H1 (cell line): ENCODE measurements around the gene EPS8L1. TPM values are rescaled to one million over a fixed set of nuclear protein-coding genes. Genes with fewer than 3 reads are reported as not detected.

Source experiments
- CTCF ChIA-PET: fragments of 300-600 bp; sonication (Branson Sonifier 250); formaldehyde crosslinking; loops from one replicate; lab custom pipeline; 2021; ENCODE audit not compliant: partially characterized antibody; lab: Charles Lee
- POLR2A ChIA-PET: fragments of 300-600 bp; sonication (Branson Sonifier 250); formaldehyde crosslinking; loops from one replicate; lab custom pipeline; 2021; ENCODE audit warnings: inconsistent platforms; ENCODE audit not compliant: partially characterized antibody; lab: Charles Lee
- DNase-seq, 2 experiments: peaks; one replicate each; pipeline versions ENCODE4 v3.0.0 to v3.0.0-alpha.2; 2010 to 2022; ENCODE audit warnings: low spot score in 2 of 2, low read depth in 1 of 2, mixed read lengths in 1 of 2
- FAIRE-seq: peaks from 2 replicates; lab custom pipeline; 2011; peaks lifted over from hg19 to GRCh38; lab: Jason Lieb, UNC
- H2AFZ ChIP-seq: 2 replicates; pipeline ENCODE4 v1.8.1; 2012; ENCODE audit warnings: low read length, inconsistent platforms
- H2AK5ac ChIP-seq: 2 replicates; pipeline ENCODE4 v1.6.1; 2013; ENCODE audit warnings: low read depth, low read length
- H2BK120ac ChIP-seq: replicated peaks from 2 replicates; pipeline ENCODE3; 2013; ENCODE audit warnings: low read depth, low read length, inconsistent platforms
- H2BK12ac ChIP-seq: 2 replicates; pipeline ENCODE4 v1.6.1; 2013; ENCODE audit warnings: low read depth, low read length
- H2BK15ac ChIP-seq: 2 replicates; pipeline ENCODE4 v1.6.1; 2013; ENCODE audit warnings: low read length
- H2BK20ac ChIP-seq: 2 replicates; pipeline ENCODE4 v1.6.1; 2013; ENCODE audit warnings: low read length
- H2BK5ac ChIP-seq: 2 replicates; pipeline ENCODE4 v1.6.1; 2013; ENCODE audit warnings: low read depth, low read length
- H3K14ac ChIP-seq: 2 replicates; pipeline ENCODE4 v1.6.1; 2013; ENCODE audit warnings: inconsistent platforms; ENCODE audit not compliant: insufficient read length
- H3K18ac ChIP-seq: 2 replicates; pipeline ENCODE4 v1.6.1; 2013; ENCODE audit warnings: low read length; ENCODE audit errors: extremely low read depth
- H3K23ac ChIP-seq: 2 replicates; pipeline ENCODE4 v1.6.1; 2013; ENCODE audit warnings: inconsistent platforms; ENCODE audit not compliant: insufficient read length
- H3K23me2 ChIP-seq: 2 replicates; pipeline ENCODE4 v1.6.1; 2013; ENCODE audit warnings: low read depth, low read length
- H3K27ac ChIP-seq: 2 replicates; pipeline ENCODE4 v1.6.1; 2011; ENCODE audit warnings: low read depth, low read length, inconsistent platforms
- H3K27me3 ChIP-seq, 4 experiments: replicated peaks in 1 of 4; 1 replicate in 1 of 4; 2 replicates in 3 of 4; pipeline versions ENCODE4 v1.6.1 to v1.8.1; 2011 to 2013; ENCODE audit warnings: low read length in 3 of 4, mild to moderate bottlenecking in 3 of 4, inconsistent platforms in 2 of 4, mixed read lengths in 2 of 4, moderate library complexity in 1 of 4; ENCODE audit not compliant: control insufficient read depth in 3 of 4, insufficient read depth in 3 of 4; ENCODE audit errors: extremely low read depth in 1 of 4
- H3K36me3 ChIP-seq, 4 experiments: 2 replicates each; pipeline versions ENCODE4 v1.6.1 to v1.8.1; 2011 to 2013; ENCODE audit warnings: mild to moderate bottlenecking in 4 of 4, low read length in 3 of 4, moderate library complexity in 2 of 4, control low read depth in 1 of 4, inconsistent platforms in 1 of 4; ENCODE audit not compliant: insufficient read depth in 4 of 4, control insufficient read depth in 2 of 4
- H3K4ac ChIP-seq: replicated peaks from 2 replicates; pipeline ENCODE3; 2013; ENCODE audit warnings: low read length, low read depth, mixed read lengths, inconsistent platforms; ENCODE audit not compliant: insufficient read length
- H3K4me1 ChIP-seq, 4 experiments: replicated peaks in 1 of 4; 1 replicate in 1 of 4; 2 replicates in 3 of 4; pipeline versions ENCODE4 v1.6.1 to v1.8.1; 2011 to 2013; ENCODE audit warnings: low read length in 3 of 4, inconsistent platforms in 2 of 4, mixed read lengths in 1 of 4; ENCODE audit not compliant: insufficient read depth in 4 of 4, control insufficient read depth in 3 of 4
- H3K4me2 ChIP-seq, 2 experiments: 2 replicates each; pipeline versions ENCODE4 v1.6.1 to v1.8.1; 2011 to 2013; ENCODE audit warnings: low read depth in 2 of 2, low read length in 2 of 2, control low read depth in 1 of 2, inconsistent platforms in 1 of 2, mild to moderate bottlenecking in 1 of 2; ENCODE audit not compliant: insufficient read depth in 1 of 2
- H3K4me3 ChIP-seq, 4 experiments: fragments of 200-600, 300-600 bp in 1 of 4; sonication (generic), shearing (Covaris generic), sonication (Bioruptor Twin) in 1 of 4; 2 replicates each; pipeline versions ENCODE4 v1.5.1 to v1.8.1; 2011 to 2016; ENCODE audit warnings: low read length in 4 of 4, low read depth in 3 of 4, control low read depth in 2 of 4, inconsistent platforms in 2 of 4, mild to moderate bottlenecking in 2 of 4, mixed read lengths in 1 of 4, moderate library complexity in 1 of 4; ENCODE audit not compliant: insufficient read depth in 2 of 4; ENCODE audit errors: extremely low read depth in 1 of 4
- H3K56ac ChIP-seq: replicated peaks from 2 replicates; pipeline ENCODE3; 2013; ENCODE audit warnings: low read depth, mild to moderate bottlenecking, mixed read lengths, low read length, inconsistent platforms; ENCODE audit not compliant: insufficient read length
- H3K79me1 ChIP-seq: 2 replicates; pipeline ENCODE4 v1.6.1; 2013; ENCODE audit warnings: low read depth, low read length, control low read depth
- H3K79me2 ChIP-seq, 2 experiments: 2 replicates each; pipeline versions ENCODE4 v1.6.1 to v1.8.1; 2012 to 2013; ENCODE audit warnings: low read length in 2 of 2, mild to moderate bottlenecking in 2 of 2, inconsistent platforms in 1 of 2; ENCODE audit not compliant: insufficient read depth in 2 of 2, control insufficient read depth in 1 of 2
- H3K9ac ChIP-seq, 4 experiments: replicated peaks in 1 of 4; 1 replicate in 1 of 4; 2 replicates in 3 of 4; pipeline versions ENCODE4 v1.6.1 to v1.8.1; 2011 to 2013; ENCODE audit warnings: low read depth in 3 of 4, low read length in 3 of 4, control low read depth in 2 of 4, mild to moderate bottlenecking in 2 of 4, moderate library complexity in 2 of 4, inconsistent platforms in 1 of 4; ENCODE audit errors: extremely low read depth in 1 of 4
- H3K9me3 ChIP-seq, 2 experiments: 2 replicates each; pipeline versions ENCODE4 v1.6.1 to v1.8.1; 2012 to 2013; ENCODE audit warnings: mild to moderate bottlenecking in 2 of 2, moderate library complexity in 2 of 2, control low read depth in 1 of 2, inconsistent platforms in 1 of 2, low read depth in 1 of 2, low read length in 1 of 2, mixed read lengths in 1 of 2; ENCODE audit not compliant: insufficient read depth in 2 of 2
- H4K20me1 ChIP-seq, 2 experiments: replicated peaks in 1 of 2; 2 replicates each; pipeline versions ENCODE3 to v1.8.1; 2011 to 2013; ENCODE audit warnings: inconsistent platforms in 2 of 2, low read length in 2 of 2, mild to moderate bottlenecking in 1 of 2; ENCODE audit not compliant: insufficient read depth in 2 of 2, control insufficient read depth in 1 of 2
- H4K5ac ChIP-seq: 2 replicates; pipeline ENCODE4 v1.6.1; 2013; ENCODE audit warnings: low read length, low read depth, mixed read lengths, inconsistent platforms; ENCODE audit not compliant: insufficient read length
- H4K8ac ChIP-seq: 2 replicates; pipeline ENCODE4 v1.8.0; 2013; ENCODE audit warnings: mild to moderate bottlenecking, moderate library complexity, low read length, inconsistent platforms; ENCODE audit not compliant: insufficient read depth; ENCODE audit errors: extremely low read depth
- H4K91ac ChIP-seq: replicated peaks from 2 replicates; pipeline ENCODE3; 2013; ENCODE audit warnings: low read length, mixed read lengths, inconsistent platforms; ENCODE audit not compliant: insufficient read length
- CTCF ChIP-seq, 3 experiments: IDR thresholded peaks; 1 replicate in 2 of 3; 2 replicates in 1 of 3; pipeline versions ENCODE4 v1.5.1 to v1.6.1; 2011; ENCODE audit warnings: low read length in 3 of 3, mild to moderate bottlenecking in 3 of 3, inconsistent platforms in 2 of 3, low read depth in 1 of 3, moderate library complexity in 1 of 3; ENCODE audit not compliant: insufficient read depth in 1 of 3; ENCODE audit errors: control extremely low read depth in 1 of 3
- POLR2A ChIP-seq, 2 experiments: IDR thresholded peaks; 1 replicate in 1 of 2; 2 replicates in 1 of 2; pipeline ENCODE4 v1.6.1; 2011; ENCODE audit warnings: low read depth in 2 of 2, low read length in 2 of 2, mild to moderate bottlenecking in 2 of 2; ENCODE audit errors: control extremely low read depth in 1 of 2
- RAD21 ChIP-seq, 2 experiments: IDR thresholded peaks in 1 of 2; conservative IDR thresholded peaks in 1 of 2; 2 replicates each; pipeline ENCODE4 v1.6.1; 2011; ENCODE audit warnings: low read depth in 2 of 2, low read length in 2 of 2, improper control_type of control experiment in 1 of 2, inconsistent platforms in 1 of 2, mild to moderate bottlenecking in 1 of 2, moderate library complexity in 1 of 2
- WGBS, 2 experiments: shearing (Covaris generic) in 1 of 2; methylation state at CpG; one replicate each; pipeline versions ENCODE4 v1.1.6 to v1.1.7; 2013 to 2015; ENCODE audit warnings: low lambda C conversion rate in 2 of 2, mixed read lengths in 2 of 2, inconsistent platforms in 1 of 2, low coverage in 1 of 2, missing lambda C conversion rate in 1 of 2; ENCODE audit not compliant: insufficient replicate concordance in 2 of 2, insufficient coverage in 1 of 2, insufficient read length in 1 of 2; ENCODE audit errors: extremely low coverage in 1 of 2, missing lambda C conversion rate in 1 of 2; 5-methylcytosine and 5-hydroxymethylcytosine counted together
- polyA plus RNA-seq, 7 experiments: library from polyadenylated mRNA; depleted of rRNA in 3 of 7; stranded (reverse) in 5 of 7; unstranded in 2 of 7; fragments of >200 nt in 5 of 7; fragments of 200-250 nt in 2 of 7; gene quantifications; 1 replicate in 5 of 7; 2 replicates in 1 of 7; 4 replicates in 1 of 7; pipeline versions ENCODE4 v1.2.1 to v1.2.3, GENCODE V29; 2011 to 2013; ENCODE audit warnings: missing spikeins in 2 of 7, mixed read lengths in 2 of 7
- total RNA-seq: library from RNA; stranded (reverse); fragmentation: NEBNext Ultra II Directional; extraction: Animal tissue kit (Norgen Biotek cat#: 25700); gene quantifications from 2 replicates; pipeline ENCODE4 v1.2.1, GENCODE V29; 2021
- TF ChIP-seq, protein P1 (sequence below): IDR thresholded peaks from 2 replicates; pipeline ENCODE4 v1.6.1; 2012; ENCODE audit warnings: inconsistent platforms
- TF ChIP-seq, protein P2 (sequence below): IDR thresholded peaks from 2 replicates; pipeline ENCODE4 v1.6.1; 2012; ENCODE audit warnings: inconsistent platforms

The EPS8L1 gene
- total and polyA plus RNA-seq, 2 of the 8 experiments (the other 6 are each of a cell fraction or from before 2014, with no cell fraction given) = 19.8 to 30.2 TPM

GRCh38 chr19:55096061-55096701 is 20.5 kb downstream of the EPS8L1 start:
- ChIA-PET POLR2A (interaction anchor here (0.8 to 3.1 kb wide), 6 partner anchors 10 to 633 kb away, joined by 3 to 19 read pairs (median 3); partner anchors contain the start of genes LENG9 and PPP1R12C), CTCF (interaction anchor here (0.6 to 1.6 kb wide), 15 partner anchors 9 to 381 kb away, joined by 3 to 6 read pairs (median 3); no protein-coding TSS in a partner anchor)
- no peak overlapping the region for H4K5ac ChIP-seq
- no peak overlapping the region for H2AK5ac ChIP-seq
- peaks cover 15 to 19% of the 10 kb centered on the region in 2 experiments for H4K20me1 ChIP-seq
- WGBS, 2 experiments = 81% methylated on average over 14 of the region's 23 CpGs; no CpG with 5 or more reads in 1 of the 2 experiments
- no peak overlapping the region for H3K23ac ChIP-seq
- no peak overlapping the region for H2BK120ac ChIP-seq
- H3K9me3 ChIP-seq = no peaks in the 10 kb centered on the region
- H2AFZ ChIP-seq = no peak overlapping the region
- peaks cover 3 to 31% (median 23%) of the 10 kb centered on the region in 4 experiments for H3K4me1 ChIP-seq
- no peak overlapping the region for H3K4me3 ChIP-seq
- peaks cover 6% of the 10 kb centered on the region; the same call in 1 of the 2 replicates for H3K23me2 ChIP-seq
- no peak overlapping the region for H3K9ac ChIP-seq
- H3K14ac ChIP-seq = no peak overlapping the region
- H3K79me2 ChIP-seq = no peaks in the 10 kb centered on the region
- no peak overlapping the region; the same call in 1 of the 2 replicates for H4K8ac ChIP-seq
- H3K4me2 ChIP-seq = 0 out of 4 replicates have a peak overlapping the region, but pooled peaks of 1 of the 2 experiments have one; percentile 21
- peaks cover 0 to 2% (median under 1%) of the 10 kb centered on the region in 4 experiments; a peak in 2 of 8 replicates for H3K36me3 ChIP-seq
- DNase-seq (peak in 1 of 2 experiments; percentile 65), FAIRE-seq (no peak)
- H3K18ac ChIP-seq = no peak overlapping the region; the same call in 1 of the 2 replicates
- H2BK15ac ChIP-seq = no peak overlapping the region
- H3K4ac ChIP-seq = no peak overlapping the region
- no peak overlapping the region for H2BK20ac ChIP-seq
- H3K27me3 ChIP-seq = 0 out of 7 replicates have a peak, but pooled peaks cover 0 to 3% (median 0%) of the 10 kb centered on the region in 4 experiments
- H3K79me1 ChIP-seq = 0 out of 2 replicates have a peak, but pooled peaks cover under 1% of the 10 kb centered on the region
- no peak overlapping the region; the same call in 1 of the 2 replicates for H3K27ac ChIP-seq
- TF ChIP-seq, protein P1, sequence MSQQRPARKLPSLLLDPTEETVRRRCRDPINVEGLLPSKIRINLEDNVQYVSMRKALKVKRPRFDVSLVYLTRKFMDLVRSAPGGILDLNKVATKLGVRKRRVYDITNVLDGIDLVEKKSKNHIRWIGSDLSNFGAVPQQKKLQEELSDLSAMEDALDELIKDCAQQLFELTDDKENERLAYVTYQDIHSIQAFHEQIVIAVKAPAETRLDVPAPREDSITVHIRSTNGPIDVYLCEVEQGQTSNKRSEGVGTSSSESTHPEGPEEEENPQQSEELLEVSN = peak; percentile 52; the same call in 1 of the 2 replicates
- TF ChIP-seq RAD21 (IDR thresholded peaks at IDR 0.05 in 1 of 2, conservative IDR thresholded peaks at IDR 0.05 in 1 of 2; ENCODE audit: low read depth in 2 of 2, low read length in 2 of 2) (peak; percentile 11 to 25; a peak in 1 of 4 replicates), POLR2A (IDR thresholded peaks at IDR 0.05; ENCODE audit: control extremely low read depth in 1 of 2, low read depth in 2 of 2, low read length in 2 of 2) (no peak), CTCF (IDR thresholded peaks at IDR 0.05; ENCODE audit: control extremely low read depth in 1 of 3, insufficient read depth in 1 of 3, low read depth in 1 of 3, low read length in 3 of 3) (peak; percentile 4 to 38 (median 18); a peak in 3 of 4 replicates)
- TF ChIP-seq, protein P2, sequence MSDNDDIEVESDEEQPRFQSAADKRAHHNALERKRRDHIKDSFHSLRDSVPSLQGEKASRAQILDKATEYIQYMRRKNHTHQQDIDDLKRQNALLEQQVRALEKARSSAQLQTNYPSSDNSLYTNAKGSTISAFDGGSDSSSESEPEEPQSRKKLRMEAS = peak; percentile 60
- H4K91ac ChIP-seq = no peak overlapping the region
- H2BK5ac ChIP-seq = no peak overlapping the region
- H3K56ac ChIP-seq = no peak overlapping the region
- no peak overlapping the region for H2BK12ac ChIP-seq
